Measurements from ENCODE around the gene ARF4.
A peak's percentile ranks its signal among the peaks of the same experiment; 100 is the strongest.
"Not testable (repeated sequence)": the region's sequence is repeated elsewhere in the genome, so short reads cannot be mapped to it uniquely, and the experiment has no call there.

Gene ARF4

GRCh38 chr3:57597127-57597923, at the start of gene ARF4:
TSS of gene ARF4 (minus strand) at chr3:57597344. CDS start at chr3:57597140, 204 bp downstream.
- peak; percentile 89 for DNase-seq

- no peak for DNase-seq
Measured at GRCh38 chr3:57646723-57647122, 49.6 kb upstream of the ARF4 start.

GRCh38 chr3:57644740-57645139, 47.6 kb upstream of the ARF4 start:
- DNase-seq, result no peak

GRCh38 chr3:57637391-57637790, 40.2 kb upstream of the ARF4 start:
- no peak for DNase-seq

- not testable (repeated sequence) for DNase-seq
Measured at GRCh38 chr3:57634259-57634658, 37.1 kb upstream of the ARF4 start.

- DNase-seq, result peak; percentile 10
Measured at GRCh38 chr3:57627976-57628375, 30.8 kb upstream of the ARF4 start.

GRCh38 chr3:57624801-57625200, 27.7 kb upstream of the ARF4 start:
- DNase-seq, result no peak

- no peak for DNase-seq
Measured at GRCh38 chr3:57622362-57622761, 25.2 kb upstream of the ARF4 start.

- no peak for DNase-seq
Measured at GRCh38 chr3:57617739-57618138, 20.6 kb upstream of the ARF4 start.

GRCh38 chr3:57616233-57616632, 19.1 kb upstream of the ARF4 start:
- DNase-seq, result no peak

- DNase-seq, result not testable (repeated sequence)
Measured at GRCh38 chr3:57611870-57612269, 14.7 kb upstream of the ARF4 start.

- DNase-seq, result no peak
Measured at GRCh38 chr3:57605683-57606082, 8.5 kb upstream of the ARF4 start.

GRCh38 chr3:57604971-57605370, 7.8 kb upstream of the ARF4 start:
- DNase-seq, result no peak

GRCh38 chr3:57600195-57600594, 3.1 kb upstream of the ARF4 start:
- DNase-seq, result no peak

GRCh38 chr3:57598765-57599360, 1.7 kb upstream of the ARF4 start:
- no peak for DNase-seq

GRCh38 chr3:57596495-57597126, 533 bp downstream of the ARF4 start:
- DNase-seq, result no peak

- no peak for DNase-seq
Measured at GRCh38 chr3:57594576-57594975, 2.6 kb downstream of the ARF4 start.

- DNase-seq, result no peak
Measured at GRCh38 chr3:57594144-57594543, 3.0 kb downstream of the ARF4 start.

- DNase-seq, result no peak
Measured at GRCh38 chr3:57592306-57592705, 4.8 kb downstream of the ARF4 start.

- no peak for DNase-seq
Measured at GRCh38 chr3:57587905-57588304, 9.2 kb downstream of the ARF4 start.

GRCh38 chr3:57586778-57587177, 10.4 kb downstream of the ARF4 start:
- no peak for DNase-seq

- DNase-seq, result no peak
Measured at GRCh38 chr3:57583544-57583943, 13.6 kb downstream of the ARF4 start.

GRCh38 chr3:57582474-57583168, 14.5 kb downstream of the ARF4 start:
- no peak for DNase-seq

- no peak for DNase-seq
Measured at GRCh38 chr3:57577801-57578200, 19.3 kb downstream of the ARF4 start.
